K562 (cell line): Measurements from ENCODE around the gene NPM1. TPM values are rescaled to one million over a fixed set of nuclear protein-coding genes. Genes with fewer than 3 reads are reported as not detected.

Source experiments
- ARID1B ChIP-seq: fragments of 450-650 bp; IDR thresholded peaks from 2 replicates; pipeline ENCODE4 v1.6.1; 2016; ENCODE audit warnings: antibody characterized with exemption, mild to moderate bottlenecking, inconsistent platforms
- CBFA2T3 ChIP-seq: fragments of 450-650 bp; IDR thresholded peaks from 2 replicates; pipeline ENCODE4 v1.6.1; 2017
- CBX5 ChIP-seq: IDR thresholded peaks from 2 replicates; pipeline ENCODE4 v1.6.1; 2014; ENCODE audit warnings: low read depth, borderline replicate concordance
- COPS2 ChIP-seq: fragments of 450-650 bp; conservative IDR thresholded peaks from 2 replicates; pipeline ENCODE4 v1.6.1; 2016; ENCODE audit warnings: mild to moderate bottlenecking, moderate library complexity
- DNMT1 ChIP-seq: fragments of 450-650 bp; IDR thresholded peaks from 2 replicates; pipeline ENCODE4 v1.6.1; 2016; ENCODE audit warnings: antibody characterized with exemption, mild to moderate bottlenecking
- FOS ChIP-seq: IDR thresholded peaks from 3 replicates; pipeline ENCODE4 v1.6.1; 2011; ENCODE audit not compliant: insufficient read length; ENCODE audit errors: extremely low read depth
- FOXA3 ChIP-seq, 2 experiments: fragments of 450-650 bp in 1 of 2; sonication (generic) in 1 of 2; formaldehyde crosslinking; IDR thresholded peaks in 1 of 2; conservative IDR thresholded peaks in 1 of 2; 2 replicates each; pipeline versions ENCODE4 v1.4.0 to v1.8.0; 2020 to 2022; ENCODE audit warnings: mild to moderate bottlenecking in 2 of 2, missing genetic modification reagents in 1 of 2
- HOXB6 ChIP-seq: fragments of 250-450 bp; sonication (Bioruptor Pico); IDR thresholded peaks from 2 replicates; pipeline ENCODE4 v1.5.1; 2022; ENCODE audit warnings: mild to moderate bottlenecking, borderline replicate concordance
- KLF13 ChIP-seq: fragments of 450-650 bp; IDR thresholded peaks from 2 replicates; pipeline ENCODE4 v1.6.1; 2016; ENCODE audit warnings: missing genetic modification characterization, low read depth, mild to moderate bottlenecking, missing compliant biosample characterization, moderate library complexity, borderline replicate concordance
- MTA3 ChIP-seq: fragments of 450-650 bp; formaldehyde crosslinking; IDR thresholded peaks from 2 replicates; pipeline ENCODE4 v1.6.1; 2017; ENCODE audit warnings: mild to moderate bottlenecking, borderline replicate concordance
- NR2F6 ChIP-seq: fragments of 450-650 bp; formaldehyde crosslinking; IDR thresholded peaks from 2 replicates; pipeline ENCODE4 v1.4.0; 2020; ENCODE audit warnings: mild to moderate bottlenecking
- OTX1 ChIP-seq: fragments of 450-650 bp; formaldehyde crosslinking; IDR thresholded peaks from 2 replicates; pipeline ENCODE4 v1.4.0; 2022; ENCODE audit warnings: mild to moderate bottlenecking
- SAFB ChIP-seq: fragments of 200-400 bp; formaldehyde crosslinking; IDR thresholded peaks from 2 replicates; pipeline ENCODE4 v1.6.1; 2017; ENCODE audit warnings: low read depth, low read length, borderline replicate concordance
- SMAD3 ChIP-seq: fragments of 450-650 bp; formaldehyde crosslinking; conservative IDR thresholded peaks from 2 replicates; pipeline ENCODE4 v1.4.0; 2020; ENCODE audit warnings: mild to moderate bottlenecking
- SMARCB1 ChIP-seq: IDR thresholded peaks from 2 replicates; pipeline ENCODE4 v1.6.1; 2011; ENCODE audit warnings: improper control_type of control experiment, low read depth; ENCODE audit not compliant: insufficient read length
- TSC22D4 ChIP-seq: fragments of 450-650 bp; IDR thresholded peaks from 2 replicates; pipeline ENCODE4 v1.6.1; 2016; ENCODE audit warnings: missing genetic modification characterization, missing biosample characterization, control low read depth
- ZNF696 ChIP-seq: fragments of 250-450 bp; sonication (Bioruptor Pico); conservative IDR thresholded peaks from 2 replicates; pipeline ENCODE4 v1.4.0; 2020; ENCODE audit warnings: mild to moderate bottlenecking, moderate library complexity
- ZNF717 ChIP-seq: fragments of 250-450 bp; sonication (Bioruptor Pico); IDR thresholded peaks from 2 replicates; pipeline ENCODE4 v1.5.0; 2021
- ZSCAN32 ChIP-seq: fragments of 450-650 bp; formaldehyde crosslinking; IDR thresholded peaks from 2 replicates; pipeline ENCODE4 v1.4.0; 2020; ENCODE audit warnings: mild to moderate bottlenecking, moderate library complexity
- polyA plus RNA-seq, 8 experiments: library from polyadenylated mRNA; depleted of rRNA in 4 of 8; stranded (reverse) in 5 of 8; unstranded in 3 of 8; fragments of >200 nt; fragmentation: Nextera tagmentation in 2 of 8; fragmentation: Illumina TruSeq in 1 of 8; extraction: Ambion mirVana in 2 of 8; extraction: Trizol in 1 of 8; gene quantifications; 2 replicates each; pipeline versions ENCODE4 v1.2.1 to v1.2.3, GENCODE V29; 2011 to 2014; ENCODE audit warnings: inconsistent platforms in 1 of 8, missing spikeins in 1 of 8
- total RNA-seq, 7 experiments: library from RNA; depleted of rRNA in 6 of 7; stranded (reverse); fragments of >200 nt in 6 of 7; fragmentation: Illumina TruSeq in 2 of 7; extraction: Trizol in 2 of 7; gene quantifications; 2 replicates each; pipeline versions ENCODE4 v1.2.1 to v1.2.3, GENCODE V29; 2011 to 2021; ENCODE audit warnings: low replicate concordance in 1 of 7
- TF ChIP-seq, protein P1 (sequence below): fragments of 450-650 bp; formaldehyde crosslinking; IDR thresholded peaks from 2 replicates; pipeline ENCODE4 v1.4.0; 2022; ENCODE audit warnings: missing genetic modification characterization
- TF ChIP-seq, protein P2 (sequence below): fragments of 250-450 bp; sonication (Bioruptor Pico); IDR thresholded peaks from 2 replicates; pipeline ENCODE4 v1.8.0; 2022; ENCODE audit warnings: moderate library complexity, mild to moderate bottlenecking, inconsistent platforms
- TF ChIP-seq, protein P3 (sequence below): fragments of 250-450 bp; sonication (Bioruptor Pico); IDR thresholded peaks from 2 replicates; pipeline ENCODE4 v1.8.0; 2021; ENCODE audit warnings: moderate library complexity, mild to moderate bottlenecking, inconsistent platforms
- TF ChIP-seq, protein P4 (sequence below): sonication (generic); formaldehyde crosslinking; IDR thresholded peaks from 2 replicates; pipeline ENCODE4 v1.8.0; 2022; ENCODE audit warnings: mild to moderate bottlenecking, missing genetic modification reagents
- TF ChIP-seq, protein P5 (sequence below): sonication (generic); formaldehyde crosslinking; IDR thresholded peaks from 2 replicates; pipeline ENCODE4 v1.8.0; 2022; ENCODE audit warnings: mild to moderate bottlenecking, missing genetic modification reagents

NPM1 gene
- total and polyA plus RNA-seq, 9 of the 15 experiments (the other 6 are each of a cell fraction or from before 2014, with no cell fraction given), result 2,438 to 6,909 (median 5,639) TPM

DNA sequence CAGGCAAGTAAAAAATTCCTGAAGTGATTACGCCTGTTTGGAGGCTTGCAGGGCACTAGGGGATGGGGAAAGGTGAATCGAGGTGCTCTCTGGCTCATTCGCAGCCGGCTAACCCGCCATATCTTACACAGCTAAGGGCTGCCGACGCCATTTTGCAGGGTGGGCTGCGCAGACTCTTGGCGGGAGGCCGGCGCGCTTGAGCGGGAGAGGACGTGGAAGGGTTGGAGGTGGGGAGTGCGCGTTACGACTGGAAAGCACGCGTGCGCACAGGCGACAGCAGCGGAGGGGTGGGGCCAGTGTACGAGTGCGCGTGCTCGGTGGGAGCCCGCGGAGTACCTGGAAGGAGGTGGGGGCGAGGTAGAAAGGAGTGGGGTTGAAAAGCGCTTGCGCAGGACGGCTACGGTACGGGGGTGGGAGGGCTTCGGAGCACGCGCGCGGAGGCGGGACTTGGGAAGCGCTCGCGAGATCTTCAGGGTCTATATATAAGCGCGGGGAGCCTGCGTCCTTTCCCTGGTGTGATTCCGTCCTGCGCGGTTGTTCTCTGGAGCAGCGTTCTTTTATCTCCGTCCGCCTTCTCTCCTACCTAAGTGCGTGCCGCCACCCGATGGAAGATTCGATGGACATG is at the start of gene NPM1 (continued):
- TF ChIP-seq, protein P1, sequence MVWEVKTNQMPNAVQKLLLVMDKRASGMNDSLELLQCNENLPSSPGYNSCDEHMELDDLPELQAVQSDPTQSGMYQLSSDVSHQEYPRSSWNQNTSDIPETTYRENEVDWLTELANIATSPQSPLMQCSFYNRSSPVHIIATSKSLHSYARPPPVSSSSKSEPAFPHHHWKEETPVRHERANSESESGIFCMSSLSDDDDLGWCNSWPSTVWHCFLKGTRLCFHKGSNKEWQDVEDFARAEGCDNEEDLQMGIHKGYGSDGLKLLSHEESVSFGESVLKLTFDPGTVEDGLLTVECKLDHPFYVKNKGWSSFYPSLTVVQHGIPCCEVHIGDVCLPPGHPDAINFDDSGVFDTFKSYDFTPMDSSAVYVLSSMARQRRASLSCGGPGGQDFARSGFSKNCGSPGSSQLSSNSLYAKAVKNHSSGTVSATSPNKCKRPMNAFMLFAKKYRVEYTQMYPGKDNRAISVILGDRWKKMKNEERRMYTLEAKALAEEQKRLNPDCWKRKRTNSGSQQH (CRISPR knock-in tag), result no peak
- TF ChIP-seq OTX1 (CRISPR knock-in tag), result 0 out of 2 replicates have a peak, but pooled peaks have one; percentile 89
- peak; percentile 97 for TF ChIP-seq MTA3
- TF ChIP-seq TSC22D4 (tag), result no peak
- TF ChIP-seq KLF13 (tag), result peak; percentile 30; the same call in 1 of the 2 replicates
- no peak for TF ChIP-seq ARID1B
- TF ChIP-seq SMARCB1, result no peak
- no peak for TF ChIP-seq COPS2
- TF ChIP-seq, protein P2, sequence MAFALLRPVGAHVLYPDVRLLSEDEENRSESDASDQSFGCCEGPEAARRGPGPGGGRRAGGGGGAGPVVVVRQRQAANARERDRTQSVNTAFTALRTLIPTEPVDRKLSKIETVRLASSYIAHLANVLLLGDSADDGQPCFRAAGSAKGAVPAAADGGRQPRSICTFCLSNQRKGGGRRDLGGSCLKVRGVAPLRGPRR, result no peak
- TF ChIP-seq ZSCAN32 (CRISPR knock-in tag), result no peak
- TF ChIP-seq ZNF696, result no peak
- TF ChIP-seq HOXB6 (CRISPR knock-in tag), result no peak
- TF ChIP-seq SMAD3 (CRISPR knock-in tag), result no peak
- no peak for TF ChIP-seq SAFB
- TF ChIP-seq NR2F6, result no peak
- no peak for TF ChIP-seq CBFA2T3
- no peak for TF ChIP-seq CBX5
- TF ChIP-seq FOXA3 (CRISPR knock-in tag; conservative IDR thresholded peaks at IDR 0.05 in 1 of 2, IDR thresholded peaks at IDR 0.05 in 1 of 2), result peak in 1 of 2 experiments; percentile 91; a peak in 1 of 4 replicates
- TF ChIP-seq FOS, result no peak
- TF ChIP-seq, protein P3, sequence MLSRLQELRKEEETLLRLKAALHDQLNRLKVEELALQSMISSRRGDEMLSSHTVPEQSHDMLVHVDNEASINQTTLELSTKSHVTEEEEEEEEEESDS (CRISPR knock-in tag), result no peak
- TF ChIP-seq, protein P4, sequence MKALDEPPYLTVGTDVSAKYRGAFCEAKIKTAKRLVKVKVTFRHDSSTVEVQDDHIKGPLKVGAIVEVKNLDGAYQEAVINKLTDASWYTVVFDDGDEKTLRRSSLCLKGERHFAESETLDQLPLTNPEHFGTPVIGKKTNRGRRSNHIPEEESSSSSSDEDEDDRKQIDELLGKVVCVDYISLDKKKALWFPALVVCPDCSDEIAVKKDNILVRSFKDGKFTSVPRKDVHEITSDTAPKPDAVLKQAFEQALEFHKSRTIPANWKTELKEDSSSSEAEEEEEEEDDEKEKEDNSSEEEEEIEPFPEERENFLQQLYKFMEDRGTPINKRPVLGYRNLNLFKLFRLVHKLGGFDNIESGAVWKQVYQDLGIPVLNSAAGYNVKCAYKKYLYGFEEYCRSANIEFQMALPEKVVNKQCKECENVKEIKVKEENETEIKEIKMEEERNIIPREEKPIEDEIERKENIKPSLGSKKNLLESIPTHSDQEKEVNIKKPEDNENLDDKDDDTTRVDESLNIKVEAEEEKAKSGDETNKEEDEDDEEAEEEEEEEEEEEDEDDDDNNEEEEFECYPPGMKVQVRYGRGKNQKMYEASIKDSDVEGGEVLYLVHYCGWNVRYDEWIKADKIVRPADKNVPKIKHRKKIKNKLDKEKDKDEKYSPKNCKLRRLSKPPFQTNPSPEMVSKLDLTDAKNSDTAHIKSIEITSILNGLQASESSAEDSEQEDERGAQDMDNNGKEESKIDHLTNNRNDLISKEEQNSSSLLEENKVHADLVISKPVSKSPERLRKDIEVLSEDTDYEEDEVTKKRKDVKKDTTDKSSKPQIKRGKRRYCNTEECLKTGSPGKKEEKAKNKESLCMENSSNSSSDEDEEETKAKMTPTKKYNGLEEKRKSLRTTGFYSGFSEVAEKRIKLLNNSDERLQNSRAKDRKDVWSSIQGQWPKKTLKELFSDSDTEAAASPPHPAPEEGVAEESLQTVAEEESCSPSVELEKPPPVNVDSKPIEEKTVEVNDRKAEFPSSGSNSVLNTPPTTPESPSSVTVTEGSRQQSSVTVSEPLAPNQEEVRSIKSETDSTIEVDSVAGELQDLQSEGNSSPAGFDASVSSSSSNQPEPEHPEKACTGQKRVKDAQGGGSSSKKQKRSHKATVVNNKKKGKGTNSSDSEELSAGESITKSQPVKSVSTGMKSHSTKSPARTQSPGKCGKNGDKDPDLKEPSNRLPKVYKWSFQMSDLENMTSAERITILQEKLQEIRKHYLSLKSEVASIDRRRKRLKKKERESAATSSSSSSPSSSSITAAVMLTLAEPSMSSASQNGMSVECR (CRISPR knock-in tag), result no peak
- TF ChIP-seq, protein P5, sequence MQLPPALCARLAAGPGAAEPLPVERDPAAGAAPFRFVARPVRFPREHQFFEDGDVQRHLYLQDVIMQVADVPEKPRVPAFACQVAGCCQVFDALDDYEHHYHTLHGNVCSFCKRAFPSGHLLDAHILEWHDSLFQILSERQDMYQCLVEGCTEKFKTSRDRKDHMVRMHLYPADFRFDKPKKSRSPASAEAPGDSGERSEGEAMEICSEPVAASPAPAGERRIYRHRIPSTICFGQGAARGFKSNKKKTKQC (CRISPR knock-in tag), result peak; percentile 89
- TF ChIP-seq DNMT1, result no peak
- no peak for TF ChIP-seq ZNF717 (CRISPR knock-in tag)
